Measurements from ENCODE around the gene MFSD11. TPM values are rescaled to one million over a fixed set of nuclear protein-coding genes. Genes with fewer than 3 reads are reported as not detected.
A peak's percentile ranks its signal among the peaks of the same experiment; 100 is the strongest.
"Not testable (repeated sequence)": the region's sequence is repeated elsewhere in the genome, so short reads cannot be mapped to it uniquely, and the experiment has no call there.

Gene MFSD11
- 14.2 TPM for polyA plus RNA-seq (2013, experiment 1 of 2)
- polyA plus RNA-seq (2013, experiment 2 of 2): 13.1 TPM

GRCh38 chr17:76737676-76738467, at the start of gene MFSD11:
TSS of gene MFSD11 (plus strand) at chr17:76738119. CDS start at chr17:76738353, 234 bp downstream.
- Histone ChIP-seq H3K9ac (ENCODE audit: low read depth, low read length) (peak within 1 kb of the TSS; percentile 100), H3K27ac (ENCODE audit: low read depth, low read length) (peak within 1 kb of the TSS; percentile 98), H3K27me3 (ENCODE audit: insufficient read depth, low read length) (no peaks in the 10 kb centered on the region), H3K36me3 (ENCODE audit: insufficient read depth, low read length) (peaks cover 51% of the 10 kb centered on the region), H3K9me3 (ENCODE audit: insufficient read depth, low read depth, low read length) (no peaks in the 10 kb centered on the region), H3K4me3 (ENCODE audit: low read length) (peak within 1 kb of the TSS; percentile 97), H3K4me1 (ENCODE audit: insufficient read depth, low read length) (peaks cover 14% of the 10 kb centered on the region)
- WGBS: under 1% methylated on average over 57 of the region's 57 CpGs

- H3K36me3 ChIP-seq (ENCODE audit: insufficient read depth, low read length): no peaks in the 10 kb centered on the region
- H3K27ac ChIP-seq (ENCODE audit: low read depth, low read length): no peak overlapping the region
- 98% methylated on average over 11 of the region's 11 CpGs for WGBS
- no peaks in the 10 kb centered on the region for H3K9me3 ChIP-seq (ENCODE audit: insufficient read depth, low read depth, low read length)
- H3K4me1 ChIP-seq (ENCODE audit: insufficient read depth, low read length): peaks cover 7% of the 10 kb centered on the region
- H3K27me3 ChIP-seq (ENCODE audit: insufficient read depth, low read length): no peaks in the 10 kb centered on the region
- H3K4me3 ChIP-seq (ENCODE audit: low read length): no peak overlapping the region
- H3K9ac ChIP-seq (ENCODE audit: low read depth, low read length): no peak overlapping the region
These were observed 49.7 kb upstream of the MFSD11 start for GRCh38 chr17:76688165-76688622.

GRCh38 chr17:76689859-76690258, 48.1 kb upstream of the MFSD11 start:
- H3K4me3 ChIP-seq (ENCODE audit: low read length): no peak overlapping the region
- no peak overlapping the region for H3K9ac ChIP-seq (ENCODE audit: low read depth, low read length)
- no peaks in the 10 kb centered on the region for H3K27me3 ChIP-seq (ENCODE audit: insufficient read depth, low read length)
- H3K27ac ChIP-seq (ENCODE audit: low read depth, low read length): no peak overlapping the region
- no peaks in the 10 kb centered on the region for H3K9me3 ChIP-seq (ENCODE audit: insufficient read depth, low read depth, low read length)
- WGBS: 96% methylated on average over 11 of the region's 11 CpGs
- no peaks in the 10 kb centered on the region; the same call in 1 of the 2 replicates for H3K4me1 ChIP-seq (ENCODE audit: insufficient read depth, low read length)
- no peaks in the 10 kb centered on the region for H3K36me3 ChIP-seq (ENCODE audit: insufficient read depth, low read length)

GRCh38 chr17:76690596-76691280, 47.2 kb upstream of the MFSD11 start:
- Histone ChIP-seq H3K27me3 (ENCODE audit: insufficient read depth, low read length) (no peaks in the 10 kb centered on the region), H3K27ac (ENCODE audit: low read depth, low read length) (no peak overlapping the region), H3K9ac (ENCODE audit: low read depth, low read length) (no peak overlapping the region), H3K36me3 (ENCODE audit: insufficient read depth, low read length) (no peaks in the 10 kb centered on the region), H3K4me3 (ENCODE audit: low read length) (no peak overlapping the region), H3K4me1 (ENCODE audit: insufficient read depth, low read length) (no peaks in the 10 kb centered on the region; the same call in 1 of the 2 replicates), H3K9me3 (ENCODE audit: insufficient read depth, low read depth, low read length) (no peaks in the 10 kb centered on the region)
- 92% methylated on average over 13 of the region's 13 CpGs for WGBS

GRCh38 chr17:76691379-76692191, 46.3 kb upstream of the MFSD11 start:
- no peak overlapping the region for H3K27ac ChIP-seq (ENCODE audit: low read depth, low read length)
- 93% methylated on average over 14 of the region's 14 CpGs for WGBS
- H3K27me3 ChIP-seq (ENCODE audit: insufficient read depth, low read length): no peaks in the 10 kb centered on the region
- no peak overlapping the region for H3K9ac ChIP-seq (ENCODE audit: low read depth, low read length)
- H3K36me3 ChIP-seq (ENCODE audit: insufficient read depth, low read length): no peaks in the 10 kb centered on the region
- no peak overlapping the region for H3K4me3 ChIP-seq (ENCODE audit: low read length)
- H3K4me1 ChIP-seq (ENCODE audit: insufficient read depth, low read length): no peaks in the 10 kb centered on the region; the same call in 1 of the 2 replicates
- H3K9me3 ChIP-seq (ENCODE audit: insufficient read depth, low read depth, low read length): no peaks in the 10 kb centered on the region

- H3K4me1 ChIP-seq (ENCODE audit: insufficient read depth, low read length): peaks cover 14% of the 10 kb centered on the region
- H3K27me3 ChIP-seq (ENCODE audit: insufficient read depth, low read length): no peaks in the 10 kb centered on the region
- H3K9me3 ChIP-seq (ENCODE audit: insufficient read depth, low read depth, low read length): no peaks in the 10 kb centered on the region
- H3K9ac ChIP-seq (ENCODE audit: low read depth, low read length): no peak overlapping the region
- H3K27ac ChIP-seq (ENCODE audit: low read depth, low read length): no peak overlapping the region
- H3K36me3 ChIP-seq (ENCODE audit: insufficient read depth, low read length): no peaks in the 10 kb centered on the region
- 91% methylated on average over 14 of the region's 16 CpGs for WGBS
- H3K4me3 ChIP-seq (ENCODE audit: low read length): no peak overlapping the region
These were observed 42.7 kb upstream of the MFSD11 start for GRCh38 chr17:76695059-76695831.

GRCh38 chr17:76696763-76697701, 40.9 kb upstream of the MFSD11 start:
- Histone ChIP-seq H3K4me3 (ENCODE audit: low read length) (no peak overlapping the region), H3K36me3 (ENCODE audit: insufficient read depth, low read length) (no peaks in the 10 kb centered on the region), H3K9me3 (ENCODE audit: insufficient read depth, low read depth, low read length) (no peaks in the 10 kb centered on the region), H3K4me1 (ENCODE audit: insufficient read depth, low read length) (peaks cover 29% of the 10 kb centered on the region), H3K27ac (ENCODE audit: low read depth, low read length) (no peak overlapping the region), H3K9ac (ENCODE audit: low read depth, low read length) (no peak overlapping the region), H3K27me3 (ENCODE audit: insufficient read depth, low read length) (no peaks in the 10 kb centered on the region)
- 84% methylated on average over 25 of the region's 25 CpGs for WGBS

- no peak overlapping the region for H3K4me3 ChIP-seq (ENCODE audit: low read length)
- H3K27ac ChIP-seq (ENCODE audit: low read depth, low read length): no peak overlapping the region
- H3K4me1 ChIP-seq (ENCODE audit: insufficient read depth, low read length): peaks cover 30% of the 10 kb centered on the region
- H3K9ac ChIP-seq (ENCODE audit: low read depth, low read length): no peak overlapping the region
- no peaks in the 10 kb centered on the region for H3K27me3 ChIP-seq (ENCODE audit: insufficient read depth, low read length)
- no peaks in the 10 kb centered on the region for H3K9me3 ChIP-seq (ENCODE audit: insufficient read depth, low read depth, low read length)
- no peaks in the 10 kb centered on the region for H3K36me3 ChIP-seq (ENCODE audit: insufficient read depth, low read length)
- 46% methylated on average over 16 of the region's 17 CpGs for WGBS
These were observed 40.0 kb upstream of the MFSD11 start for GRCh38 chr17:76697702-76698465.

- WGBS: 92% methylated on average over 7 of the region's 7 CpGs
- not testable (repeated sequence) for H3K9me3 ChIP-seq (ENCODE audit: insufficient read depth, low read depth, low read length); H3K9ac ChIP-seq (ENCODE audit: low read depth, low read length); H3K4me3 ChIP-seq (ENCODE audit: low read length); H3K27ac ChIP-seq (ENCODE audit: low read depth, low read length); H3K36me3 ChIP-seq (ENCODE audit: insufficient read depth, low read length); H3K27me3 ChIP-seq (ENCODE audit: insufficient read depth, low read length)
- peaks cover 30% of the 10 kb centered on the region for H3K4me1 ChIP-seq (ENCODE audit: insufficient read depth, low read length)
These were observed 39.4 kb upstream of the MFSD11 start for GRCh38 chr17:76698466-76698977.
